K562 (cell line): ENCODE data around the gene ZGLP1. TPM values are rescaled to one million over a fixed set of nuclear protein-coding genes. Genes with fewer than 3 reads are reported as not detected.

Source experiments
- ARID3B ChIP-seq: fragments of 250-450 bp; sonication (Bioruptor Pico); IDR thresholded peaks from 2 replicates; pipeline ENCODE4 v1.4.0; 2020; ENCODE audit warnings: borderline replicate concordance
- BCOR ChIP-seq: fragments of 450-650 bp; IDR thresholded peaks from 2 replicates; pipeline ENCODE4 v1.6.1; 2016
- BHLHE40 ChIP-seq: IDR thresholded peaks from 2 replicates; pipeline ENCODE4 v1.6.1; 2011; ENCODE audit warnings: low read length, improper control_type of control experiment
- CHD4 ChIP-seq: fragments of 200-600 bp; sonication (generic); IDR thresholded peaks from 3 replicates; pipeline ENCODE4 v1.6.1; 2012; ENCODE audit warnings: low read depth, mild to moderate bottlenecking, mixed read lengths, low read length, inconsistent platforms; ENCODE audit not compliant: insufficient read depth, insufficient replicate concordance, poor library complexity, severe bottlenecking
- EHMT2 ChIP-seq: fragments of 450-650 bp; IDR thresholded peaks from 2 replicates; pipeline ENCODE4 v1.6.1; 2018; ENCODE audit warnings: antibody characterized with exemption
- EP300 ChIP-seq: IDR thresholded peaks from 2 replicates; pipeline ENCODE4 v1.6.1; 2012; ENCODE audit warnings: low read length, improper control_type of control experiment
- ETV1 ChIP-seq: fragments of 450-650 bp; conservative IDR thresholded peaks from 2 replicates; pipeline ENCODE4 v1.6.1; 2016; ENCODE audit warnings: missing genetic modification characterization, control low read depth, low read depth, missing compliant biosample characterization
- FOXK2 ChIP-seq, 2 experiments: fragments of 450-650 bp; IDR thresholded peaks in 1 of 2; conservative IDR thresholded peaks in 1 of 2; 2 replicates each; pipeline ENCODE4 v1.6.1; 2016; ENCODE audit warnings: low read depth in 2 of 2, mild to moderate bottlenecking in 1 of 2
- GATAD2B ChIP-seq: fragments of 450-650 bp; IDR thresholded peaks from 2 replicates; pipeline ENCODE4 v1.6.1; 2017; ENCODE audit warnings: mild to moderate bottlenecking, borderline replicate concordance
- JUNB ChIP-seq: fragments of 450-650 bp; formaldehyde crosslinking; conservative IDR thresholded peaks from 2 replicates; pipeline ENCODE4 v1.4.0; 2020; ENCODE audit warnings: mild to moderate bottlenecking
- KLF1 ChIP-seq: fragments of 450-650 bp; IDR thresholded peaks from 2 replicates; pipeline ENCODE4 v1.6.1; 2016; ENCODE audit warnings: missing genetic modification characterization, missing compliant biosample characterization
- MEIS2 ChIP-seq: fragments of 450-650 bp; IDR thresholded peaks from 2 replicates; pipeline ENCODE4 v1.6.1; 2014; ENCODE audit warnings: mild to moderate bottlenecking; ENCODE audit not compliant: partially characterized antibody
- NCOA6 ChIP-seq: fragments of 450-650 bp; IDR thresholded peaks from 2 replicates; pipeline ENCODE4 v1.6.1; 2017; ENCODE audit warnings: mild to moderate bottlenecking
- NR2F6 ChIP-seq: fragments of 450-650 bp; formaldehyde crosslinking; IDR thresholded peaks from 2 replicates; pipeline ENCODE4 v1.4.0; 2020; ENCODE audit warnings: mild to moderate bottlenecking
- PRDM10 ChIP-seq: fragments of 450-650 bp; IDR thresholded peaks from 2 replicates; pipeline ENCODE4 v1.6.1; 2018; ENCODE audit not compliant: partially characterized antibody
- SAFB ChIP-seq: fragments of 200-400 bp; formaldehyde crosslinking; IDR thresholded peaks from 2 replicates; pipeline ENCODE4 v1.6.1; 2017; ENCODE audit warnings: low read depth, low read length, borderline replicate concordance
- SLC30A9 ChIP-seq: fragments of 250-450 bp; sonication (Bioruptor Pico); IDR thresholded peaks from 2 replicates; pipeline ENCODE4 v1.8.0; 2022; ENCODE audit warnings: mild to moderate bottlenecking, moderate library complexity
- SMAD1 ChIP-seq: fragments of 150-350 bp; IDR thresholded peaks from 2 replicates; pipeline ENCODE4 v1.6.1; 2014; ENCODE audit warnings: low read length, low read depth; ENCODE audit not compliant: partially characterized antibody
- SOX6 ChIP-seq: fragments of 450-650 bp; IDR thresholded peaks from 2 replicates; pipeline ENCODE4 v1.6.1; 2014; ENCODE audit warnings: mild to moderate bottlenecking
- STAT6 ChIP-seq: sonication (generic); formaldehyde crosslinking; IDR thresholded peaks from 2 replicates; pipeline ENCODE4 v1.8.1; 2023; ENCODE audit warnings: mild to moderate bottlenecking, missing genetic modification reagents
- ZNF146 ChIP-seq: IDR thresholded peaks from one replicate; pipeline ENCODE4 v1.6.1; 2018; ENCODE audit warnings: missing compliant biosample characterization; ENCODE audit not compliant: unreplicated experiment
- polyA plus RNA-seq, 8 experiments: library from polyadenylated mRNA; depleted of rRNA in 4 of 8; stranded (reverse) in 5 of 8; unstranded in 3 of 8; fragments of >200 nt; fragmentation: Nextera tagmentation in 2 of 8; fragmentation: Illumina TruSeq in 1 of 8; extraction: Ambion mirVana in 2 of 8; extraction: Trizol in 1 of 8; gene quantifications; 2 replicates each; pipeline versions ENCODE4 v1.2.1 to v1.2.3, GENCODE V29; 2011 to 2014; ENCODE audit warnings: inconsistent platforms in 1 of 8, missing spikeins in 1 of 8
- total RNA-seq, 7 experiments: library from RNA; depleted of rRNA in 6 of 7; stranded (reverse); fragments of >200 nt in 6 of 7; fragmentation: Illumina TruSeq in 2 of 7; extraction: Trizol in 2 of 7; gene quantifications; 2 replicates each; pipeline versions ENCODE4 v1.2.1 to v1.2.3, GENCODE V29; 2011 to 2021; ENCODE audit warnings: low replicate concordance in 1 of 7

The ZGLP1 gene
- total and polyA plus RNA-seq, 9 of the 15 experiments (the other 6 are each of a cell fraction or from before 2014, with no cell fraction given): 0.24 to 4.5 (median 2.2) TPM

GRCh38 chr19:10315335-10316214, 6.0 kb upstream of the ZGLP1 start, which contains the start of gene FDX2 (continued):
- TF ChIP-seq ARID3B (CRISPR knock-in tag) (no peak), ZNF146 (CRISPR knock-in tag) (no peak), PRDM10 (peak; percentile 17), SMAD1 (no peak), NR2F6 (CRISPR knock-in tag) (no peak), EHMT2 (no peak), KLF1 (tag) (no peak), JUNB (no peak), CHD4 (no peak), NCOA6 (no peak), STAT6 (CRISPR knock-in tag) (no peak), BHLHE40 (peak; percentile 94), BCOR (no peak), EP300 (no peak), MEIS2 (peak; percentile 8), GATAD2B (no peak), SAFB (no peak), FOXK2 (conservative IDR thresholded peaks at IDR 0.05 in 1 of 2, IDR thresholded peaks at IDR 0.05 in 1 of 2; ENCODE audit: low read depth in 2 of 2) (peak; percentile 34 to 74; a peak in 2 of 4 replicates), SOX6 (no peak), SLC30A9 (CRISPR knock-in tag) (no peak), ETV1 (tag) (no peak)
